ENCODE data around the gene NR3C2. TPM values are rescaled to one million over a fixed set of nuclear protein-coding genes. Genes with fewer than 3 reads are reported as not detected.
"Not testable (repeated sequence)": the region's sequence is repeated elsewhere in the genome, so short reads cannot be mapped to it uniquely, and the experiment has no call there.

The NR3C2 gene
- total and polyA plus RNA-seq, 12 donors: 2.2 to 28.6 (median 23.3) TPM

GRCh38 chr4:148091896-148092295 lies 350.3 kb downstream of the NR3C2 start:
- no peak overlapping the region for H3K4me3 ChIP-seq
- TF ChIP-seq CTCF (IDR thresholded peaks at IDR 0.05): no peak
- intact Hi-C loops (cut with DNase I): no loop called here
- H3K9me3 ChIP-seq: peaks cover 0 to 4% (median 0%) of the 10 kb centered on the region in 11 donors
- peaks cover 0 to 24% (median 15%) of the 10 kb centered on the region in 9 donors for H3K4me1 ChIP-seq
- ATAC-seq: no peak
- H3K36me3 ChIP-seq: peaks cover 0 to 8% (median 0%) of the 10 kb centered on the region in 9 donors
- WGBS, 2 donors: 69 to 71% methylated on average over 4 of the region's 4 CpGs
- no peak for DNase-seq
- H3K27me3 ChIP-seq: no peaks in the 10 kb centered on the region
- H3K27ac ChIP-seq: no peak overlapping the region

- intact Hi-C loops (cut with DNase I): no loop called here
- DNase-seq (no peak), ATAC-seq (peak in 4 of 8 donors; percentile 17 to 27 (median 23))
- 90 to 93% methylated on average over 17 of the region's 17 CpGs for WGBS, 2 donors
- TF ChIP-seq CTCF (IDR thresholded peaks at IDR 0.05): no peak
- H3K36me3 ChIP-seq: peaks cover 0 to 3% (median 0%) of the 10 kb centered on the region in 9 donors
- H3K9me3 ChIP-seq: peaks cover 0 to 4% (median 0%) of the 10 kb centered on the region in 11 donors
- H3K4me3 ChIP-seq: no peak overlapping the region
- no peaks in the 10 kb centered on the region for H3K27me3 ChIP-seq
- peaks cover 0 to 24% (median 15%) of the 10 kb centered on the region in 9 donors for H3K4me1 ChIP-seq
- H3K27ac ChIP-seq: no peak overlapping the region
Measured at GRCh38 chr4:148090503-148091476, 351.4 kb downstream of the NR3C2 start.

- H3K27me3 ChIP-seq: no peaks in the 10 kb centered on the region
- H3K36me3 ChIP-seq: peaks cover 0 to 3% (median 0%) of the 10 kb centered on the region in 9 donors
- ATAC-seq (peak in 1 of 8 donors; percentile 27), DNase-seq (no peak)
- TF ChIP-seq CTCF (IDR thresholded peaks at IDR 0.05): no peak
- no peak overlapping the region for H3K4me3 ChIP-seq
- intact Hi-C loops (cut with DNase I): no loop called here
- peaks cover 0 to 24% (median 15%) of the 10 kb centered on the region in 9 donors for H3K4me1 ChIP-seq
- WGBS, 2 donors: 93 to 94% methylated on average over 6 of the region's 6 CpGs
- H3K27ac ChIP-seq: no peak overlapping the region
- peaks cover 0 to 4% (median 0%) of the 10 kb centered on the region in 11 donors for H3K9me3 ChIP-seq
Measured at GRCh38 chr4:148090029-148090428, 352.2 kb downstream of the NR3C2 start.

- ATAC-seq (peak in 1 of 8 donors; percentile 19), DNase-seq (no peak)
- no peak for TF ChIP-seq CTCF (IDR thresholded peaks at IDR 0.05)
- 92 to 99% methylated on average over 6 of the region's 6 CpGs for WGBS, 2 donors
- Histone ChIP-seq H3K4me3 (no peak overlapping the region), H3K4me1 (peaks cover 0 to 24% (median 15%) of the 10 kb centered on the region in 9 donors), H3K27me3 (no peaks in the 10 kb centered on the region), H3K9me3 (peaks cover 0 to 4% (median 0%) of the 10 kb centered on the region in 11 donors), H3K27ac (no peak overlapping the region), H3K36me3 (peaks cover 0 to 3% (median 0%) of the 10 kb centered on the region in 9 donors)
- intact Hi-C loops (cut with DNase I): no loop called here
Measured at GRCh38 chr4:148089624-148090023, 352.6 kb downstream of the NR3C2 start.

GRCh38 chr4:148083073-148083472 lies 359.1 kb downstream of the NR3C2 start:
- H3K4me3 ChIP-seq; intact Hi-C loops (cut with DNase I): not testable (repeated sequence)

More at GRCh38 chr4:148083073-148083472, 359.1 kb downstream of the NR3C2 start:
- WGBS, 2 donors: 97 to 99% methylated on average over 4 of the region's 4 CpGs
- not testable (repeated sequence) for H3K27me3 ChIP-seq, DNase-seq, H3K27ac ChIP-seq, ATAC-seq, H3K9me3 ChIP-seq
- peaks cover 0 to 45% (median 9%) of the 10 kb centered on the region in 9 donors for H3K36me3 ChIP-seq
- H3K4me1 ChIP-seq: peaks cover 0 to 12% (median 0%) of the 10 kb centered on the region in 9 donors

Measured in heart right ventricle (tissue), 16 donors.